ENCODE results near the gene EML4. TPM values are rescaled to one million over a fixed set of nuclear protein-coding genes. Genes with fewer than 3 reads are reported as not detected.
"Not testable (repeated sequence)": the region's sequence is repeated elsewhere in the genome, so short reads cannot be mapped to it uniquely, and the experiment has no call there.

EML4 gene
- total RNA-seq, 1 experiment from 2014 or later, result 74.8 TPM

DNA sequence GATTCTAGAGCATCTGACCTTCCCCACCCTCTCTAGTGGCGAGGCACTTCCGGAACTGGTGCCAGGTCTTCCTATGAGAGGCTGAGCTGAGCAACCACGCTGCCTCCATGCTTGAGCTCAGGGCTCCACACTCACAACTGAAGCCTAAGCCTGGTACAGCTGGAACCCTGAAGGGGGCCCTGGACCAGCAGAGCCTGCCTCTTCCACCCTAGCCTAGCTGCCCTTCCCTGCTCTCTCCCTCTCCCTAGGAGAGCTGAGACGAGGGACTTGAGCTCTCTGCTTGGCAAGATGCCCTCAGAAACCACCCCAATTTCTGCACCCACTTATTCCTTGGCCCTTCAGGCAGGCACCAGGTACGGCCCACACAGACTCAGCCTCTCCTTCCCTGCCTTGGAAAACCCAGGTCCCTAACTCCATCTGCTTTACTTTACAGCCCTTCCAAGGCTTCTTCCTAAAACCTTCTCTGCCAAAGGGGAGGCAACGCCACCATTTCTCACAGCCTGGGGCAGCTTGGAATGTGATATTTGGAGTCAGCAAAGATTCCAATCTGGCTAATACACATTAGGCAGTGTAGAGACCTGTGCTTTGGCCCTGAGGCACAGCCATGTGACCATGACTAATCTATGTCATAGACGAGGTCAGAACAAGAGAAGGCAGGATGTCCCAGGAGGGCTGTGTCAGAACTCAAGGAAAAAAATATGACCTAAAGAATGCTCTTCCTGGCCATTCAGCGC is 173.1 kb downstream of the EML4 start:
- no peak overlapping the region for H3K9ac ChIP-seq (ENCODE audit: low read length)

DNA sequence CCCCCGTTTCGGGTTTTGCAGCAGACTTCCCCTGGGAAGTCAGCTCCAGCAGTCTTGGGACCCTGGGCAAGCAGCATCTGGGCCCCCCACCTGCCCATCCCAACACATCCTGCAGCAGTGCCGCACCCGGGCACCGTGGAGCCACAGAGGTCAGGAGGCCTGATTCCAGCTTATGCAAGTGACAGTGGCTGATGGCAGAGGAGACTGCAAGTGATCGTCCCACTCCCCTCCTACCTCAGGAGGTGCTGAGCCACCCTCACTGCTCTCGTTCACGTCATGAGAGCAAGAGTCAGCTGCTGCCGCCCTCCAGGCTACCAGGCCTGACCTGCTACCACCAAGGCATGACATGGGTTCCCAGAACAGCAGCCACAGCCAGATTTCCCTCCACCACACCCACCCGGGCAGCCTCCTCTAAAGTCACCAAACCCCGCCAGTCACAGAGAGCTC is 173.7 kb downstream of the EML4 start:
- H3K9me2 ChIP-seq (replicated peaks; ENCODE audit: insufficient read depth, low read length), result no peaks in the 10 kb centered on the region
- no peak overlapping the region for H3K9ac ChIP-seq (ENCODE audit: low read length)
- no peaks in the 10 kb centered on the region for H4K20me1 ChIP-seq (ENCODE audit: insufficient read depth, low read depth, low read length)
- no peak overlapping the region for H3K4me3 ChIP-seq (ENCODE audit: low read length)
- H3K79me2 ChIP-seq (ENCODE audit: low read length), result peaks cover 56% of the 10 kb centered on the region
- H3K9me3 ChIP-seq (ENCODE audit: low read length), result no peaks in the 10 kb centered on the region
- H2AFZ ChIP-seq (ENCODE audit: low read length), result no peak overlapping the region
- H3K27me3 ChIP-seq (ENCODE audit: low read length), result no peaks in the 10 kb centered on the region
- no peak overlapping the region for H3K4me2 ChIP-seq (ENCODE audit: low read depth, low read length, poor library complexity, severe bottlenecking)
- H3K36me3 ChIP-seq (ENCODE audit: insufficient read depth, low read length), result peaks cover 4% of the 10 kb centered on the region; the same call in 1 of the 2 replicates
- no peak overlapping the region for H3K27ac ChIP-seq (ENCODE audit: low read length)
- DNase-seq, result no peak
- H3K4me1 ChIP-seq (ENCODE audit: low read length), result no peaks in the 10 kb centered on the region

More for the DNA sequence above, 173.1 kb downstream of the EML4 start:
- Histone ChIP-seq H3K27me3 (ENCODE audit: low read length) (no peaks in the 10 kb centered on the region), H3K27ac (ENCODE audit: low read length) (no peak overlapping the region), H3K4me1 (ENCODE audit: low read length) (no peaks in the 10 kb centered on the region), H3K4me3 (ENCODE audit: low read length) (no peak overlapping the region), H3K79me2 (ENCODE audit: low read length) (peaks cover 51% of the 10 kb centered on the region), H3K4me2 (ENCODE audit: low read depth, low read length, poor library complexity, severe bottlenecking) (no peak overlapping the region), H3K36me3 (ENCODE audit: insufficient read depth, low read length) (peaks cover 6% of the 10 kb centered on the region; the same call in 1 of the 2 replicates), H3K9me3 (ENCODE audit: low read length) (no peaks in the 10 kb centered on the region), H2AFZ (ENCODE audit: low read length) (no peak overlapping the region), H3K9me2 (replicated peaks; ENCODE audit: insufficient read depth, low read length) (no peaks in the 10 kb centered on the region), H4K20me1 (ENCODE audit: insufficient read depth, low read depth, low read length) (no peaks in the 10 kb centered on the region)
- DNase-seq, result no peak

DNA sequence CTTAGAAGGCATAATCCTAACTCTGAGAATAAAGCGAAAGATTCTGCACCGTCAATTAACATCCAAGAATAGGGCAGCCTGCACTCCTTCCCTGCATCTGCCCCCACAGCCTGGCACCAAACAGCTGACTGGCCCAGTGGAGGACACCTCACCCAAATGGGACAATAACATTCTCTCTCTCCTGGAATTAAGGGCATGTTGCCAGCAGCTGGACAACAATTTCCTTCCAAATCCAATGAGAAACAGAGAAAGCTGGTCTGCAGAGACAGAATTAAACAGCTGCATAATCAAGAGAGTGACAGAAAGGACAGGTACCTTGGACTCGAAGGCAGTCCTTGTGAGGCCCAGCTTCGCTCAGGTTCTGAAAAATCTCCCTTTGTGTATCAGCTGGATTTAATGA is 176.8 kb downstream of the EML4 start:
- no peak for DNase-seq
- H3K4me3 ChIP-seq (ENCODE audit: low read length), result no peak overlapping the region
- no peak overlapping the region for H3K4me2 ChIP-seq (ENCODE audit: low read depth, low read length, poor library complexity, severe bottlenecking)
- no peaks in the 10 kb centered on the region for H4K20me1 ChIP-seq (ENCODE audit: insufficient read depth, low read depth, low read length)
- no peak overlapping the region for H3K27ac ChIP-seq (ENCODE audit: low read length)
- no peaks in the 10 kb centered on the region for H3K27me3 ChIP-seq (ENCODE audit: low read length)
- H3K36me3 ChIP-seq (ENCODE audit: insufficient read depth, low read length), result peaks cover 12% of the 10 kb centered on the region; the same call in 1 of the 2 replicates
- no peaks in the 10 kb centered on the region for H3K9me3 ChIP-seq (ENCODE audit: low read length)
- no peaks in the 10 kb centered on the region for H3K4me1 ChIP-seq (ENCODE audit: low read length)
- peaks cover 80% of the 10 kb centered on the region for H3K79me2 ChIP-seq (ENCODE audit: low read length)
- H2AFZ ChIP-seq (ENCODE audit: low read length), result no peak overlapping the region
- no peak overlapping the region for H3K9ac ChIP-seq (ENCODE audit: low read length)
- no peaks in the 10 kb centered on the region for H3K9me2 ChIP-seq (replicated peaks; ENCODE audit: insufficient read depth, low read length)

DNA sequence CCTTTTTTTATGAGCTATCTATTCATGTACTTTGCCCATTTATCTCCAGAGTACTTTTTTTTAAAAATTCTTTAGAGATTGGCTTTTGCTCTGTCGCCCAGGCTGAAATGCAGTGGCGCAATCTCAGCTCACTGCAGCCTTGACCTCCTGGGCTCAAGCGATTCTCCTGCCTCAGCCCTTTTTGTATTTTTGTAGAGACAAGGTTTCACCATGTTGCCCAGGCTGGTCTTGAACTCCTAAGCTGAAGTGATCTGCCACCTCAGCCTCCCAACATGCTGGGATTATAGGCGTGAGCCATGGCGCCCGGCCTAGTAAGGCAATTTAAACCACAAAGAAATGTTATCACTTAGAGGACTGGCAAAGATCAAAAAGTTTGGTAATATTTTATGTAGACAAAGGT is 177.7 kb downstream of the EML4 start:
- not testable (repeated sequence) for H3K4me1 ChIP-seq (ENCODE audit: low read length); H3K9ac ChIP-seq (ENCODE audit: low read length); H3K9me2 ChIP-seq (replicated peaks; ENCODE audit: insufficient read depth, low read length); DNase-seq; H4K20me1 ChIP-seq (ENCODE audit: insufficient read depth, low read depth, low read length); H3K27ac ChIP-seq (ENCODE audit: low read length); H3K4me3 ChIP-seq (ENCODE audit: low read length); H3K9me3 ChIP-seq (ENCODE audit: low read length); H3K27me3 ChIP-seq (ENCODE audit: low read length); H3K4me2 ChIP-seq (ENCODE audit: low read depth, low read length, poor library complexity, severe bottlenecking); H2AFZ ChIP-seq (ENCODE audit: low read length)
- Histone ChIP-seq H3K36me3 (ENCODE audit: insufficient read depth, low read length) (peaks cover 12% of the 10 kb centered on the region; the same call in 1 of the 2 replicates), H3K79me2 (ENCODE audit: low read length) (peaks cover 82% of the 10 kb centered on the region)

DNA sequence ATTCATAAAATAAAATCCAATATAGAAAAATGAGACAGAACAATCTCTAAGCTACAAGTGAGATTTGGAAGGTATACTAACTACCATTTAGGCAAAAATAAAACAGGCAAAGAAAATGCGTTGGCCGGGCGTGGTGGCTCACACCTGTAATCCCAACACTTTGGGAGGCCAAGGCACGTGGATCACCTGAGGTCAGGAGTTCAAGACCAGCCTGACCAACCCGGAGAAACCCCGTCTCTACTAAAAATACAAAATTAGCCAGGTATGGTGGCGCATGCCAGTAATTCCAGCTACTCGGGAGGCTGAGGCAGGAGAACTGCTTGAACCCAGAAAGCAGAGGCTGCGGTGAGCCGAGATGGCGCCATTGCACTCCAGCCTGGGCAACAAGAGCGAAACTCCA is 178.4 kb downstream of the EML4 start:
- H3K9me2 ChIP-seq (replicated peaks; ENCODE audit: insufficient read depth, low read length); H2AFZ ChIP-seq (ENCODE audit: low read length); H3K27me3 ChIP-seq (ENCODE audit: low read length); H4K20me1 ChIP-seq (ENCODE audit: insufficient read depth, low read depth, low read length); H3K27ac ChIP-seq (ENCODE audit: low read length); H3K9ac ChIP-seq (ENCODE audit: low read length); H3K4me3 ChIP-seq (ENCODE audit: low read length); H3K4me1 ChIP-seq (ENCODE audit: low read length); H3K9me3 ChIP-seq (ENCODE audit: low read length); DNase-seq; H3K4me2 ChIP-seq (ENCODE audit: low read depth, low read length, poor library complexity, severe bottlenecking): not testable (repeated sequence)
- Histone ChIP-seq H3K36me3 (ENCODE audit: insufficient read depth, low read length) (peaks cover 16% of the 10 kb centered on the region; the same call in 1 of the 2 replicates), H3K79me2 (ENCODE audit: low read length) (peaks cover 86% of the 10 kb centered on the region)

DNA sequence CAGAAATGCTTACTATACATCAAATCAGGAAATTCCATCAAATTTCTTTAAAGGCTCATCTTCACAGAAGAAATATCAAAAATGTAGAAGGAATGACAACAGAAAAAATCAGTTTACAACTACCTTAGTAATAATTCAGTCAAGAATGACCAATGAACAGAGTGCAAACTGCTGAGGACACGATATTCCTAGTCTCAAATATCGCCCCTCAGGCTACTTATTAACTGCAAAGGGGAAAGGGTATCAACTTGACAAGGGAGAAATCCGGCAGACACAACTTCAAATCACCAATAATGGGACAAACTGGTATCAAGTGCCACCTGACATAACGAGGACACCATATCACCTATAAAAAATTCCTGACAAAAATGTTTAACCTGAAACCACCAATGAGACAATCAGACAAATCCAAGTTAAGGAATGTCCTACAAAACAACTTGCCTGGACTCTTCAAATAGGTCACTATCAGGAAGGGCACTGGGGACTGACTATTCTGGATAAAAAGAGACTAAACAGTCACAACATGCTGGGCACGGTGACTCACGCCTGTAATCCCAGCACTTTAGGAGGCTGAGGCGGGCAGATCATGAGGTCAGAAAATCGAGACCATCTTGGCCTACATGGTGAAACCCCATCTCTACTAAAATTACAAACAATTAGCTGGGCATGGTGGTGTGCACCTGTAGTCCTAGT is 179.1 kb downstream of the EML4 start:
- Histone ChIP-seq H3K4me2 (ENCODE audit: low read depth, low read length, poor library complexity, severe bottlenecking) (no peak overlapping the region), H3K9me2 (replicated peaks; ENCODE audit: insufficient read depth, low read length) (no peaks in the 10 kb centered on the region), H4K20me1 (ENCODE audit: insufficient read depth, low read depth, low read length) (no peaks in the 10 kb centered on the region), H3K9me3 (ENCODE audit: low read length) (no peaks in the 10 kb centered on the region), H2AFZ (ENCODE audit: low read length) (no peak overlapping the region), H3K79me2 (ENCODE audit: low read length) (peaks cover 85% of the 10 kb centered on the region), H3K27ac (ENCODE audit: low read length) (no peak overlapping the region), H3K4me1 (ENCODE audit: low read length) (no peaks in the 10 kb centered on the region), H3K36me3 (ENCODE audit: insufficient read depth, low read length) (peaks cover 17% of the 10 kb centered on the region; the same call in 1 of the 2 replicates), H3K4me3 (ENCODE audit: low read length) (no peak overlapping the region), H3K27me3 (ENCODE audit: low read length) (no peaks in the 10 kb centered on the region), H3K9ac (ENCODE audit: low read length) (no peak overlapping the region)
- no peak for DNase-seq

DNA sequence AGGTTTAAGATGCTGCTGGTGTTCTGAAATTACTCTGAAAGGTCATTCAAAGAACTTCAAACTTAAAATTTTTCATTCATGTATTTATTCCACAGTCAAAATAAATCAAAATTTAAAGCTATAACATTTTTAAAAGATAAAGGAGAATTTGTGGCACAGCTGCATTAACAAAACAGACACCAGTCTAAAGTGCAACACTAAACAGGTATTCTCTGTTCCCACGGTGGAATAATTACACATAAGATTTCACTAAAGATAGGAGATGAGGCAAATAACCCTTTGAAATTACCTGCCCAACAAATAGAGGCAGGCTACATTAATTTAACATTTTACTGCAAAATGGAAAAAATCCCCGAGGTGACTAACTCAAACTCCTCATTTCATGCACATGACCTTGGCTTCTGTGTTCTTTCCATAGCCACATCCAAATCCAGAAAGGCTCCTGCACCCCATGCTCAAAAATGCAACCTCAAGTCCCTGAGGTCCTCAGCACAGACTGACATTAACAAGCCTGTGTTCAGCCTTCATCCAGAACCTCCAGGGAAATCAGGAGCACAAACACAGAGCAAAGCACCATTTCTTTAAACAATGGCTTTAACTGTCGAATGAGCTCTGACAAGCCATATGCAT is 181.4 kb downstream of the EML4 start:
- H3K79me2 ChIP-seq (ENCODE audit: low read length), result peaks cover 96% of the 10 kb centered on the region

DNA sequence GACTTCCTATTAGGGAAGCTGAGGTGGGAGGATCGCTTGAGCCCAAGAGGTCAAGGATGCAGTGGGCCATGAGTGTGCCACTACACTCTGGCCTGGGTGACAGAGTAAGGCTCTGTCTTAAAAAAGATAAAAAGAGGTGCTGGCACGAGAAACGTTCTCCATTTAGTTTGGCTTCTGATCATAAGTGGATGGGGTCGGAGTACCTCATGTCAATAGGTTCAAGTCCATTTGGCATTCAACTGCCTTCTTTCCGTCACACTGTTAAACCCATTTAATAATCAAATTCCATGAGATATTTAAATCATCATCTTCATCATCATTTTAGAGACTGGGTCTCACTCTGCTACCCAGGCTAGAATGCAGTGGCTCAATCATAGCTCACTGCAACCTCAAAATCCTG is 182.7 kb downstream of the EML4 start:
- H3K9me2 ChIP-seq (replicated peaks; ENCODE audit: insufficient read depth, low read length), result no peaks in the 10 kb centered on the region
- H3K4me2 ChIP-seq (ENCODE audit: low read depth, low read length, poor library complexity, severe bottlenecking), result no peak overlapping the region
- no peak overlapping the region for H2AFZ ChIP-seq (ENCODE audit: low read length)
- no peak for DNase-seq
- H3K9ac ChIP-seq (ENCODE audit: low read length), result no peak overlapping the region
- no peak overlapping the region for H3K4me3 ChIP-seq (ENCODE audit: low read length)
- H3K4me1 ChIP-seq (ENCODE audit: low read length), result no peaks in the 10 kb centered on the region
- H3K79me2 ChIP-seq (ENCODE audit: low read length), result peaks cover 98% of the 10 kb centered on the region
- peaks cover 17% of the 10 kb centered on the region; the same call in 1 of the 2 replicates for H3K36me3 ChIP-seq (ENCODE audit: insufficient read depth, low read length)
- no peaks in the 10 kb centered on the region for H3K27me3 ChIP-seq (ENCODE audit: low read length)
- no peaks in the 10 kb centered on the region for H3K9me3 ChIP-seq (ENCODE audit: low read length)
- no peak overlapping the region for H3K27ac ChIP-seq (ENCODE audit: low read length)
- H4K20me1 ChIP-seq (ENCODE audit: insufficient read depth, low read depth, low read length), result peaks cover 4% of the 10 kb centered on the region; the same call in 1 of the 2 replicates

More for the DNA sequence above, 181.4 kb downstream of the EML4 start:
- peaks cover 17% of the 10 kb centered on the region; the same call in 1 of the 2 replicates for H3K36me3 ChIP-seq (ENCODE audit: insufficient read depth, low read length)
- H3K9me3 ChIP-seq (ENCODE audit: low read length), result no peaks in the 10 kb centered on the region
- no peaks in the 10 kb centered on the region for H3K4me1 ChIP-seq (ENCODE audit: low read length)
- H3K4me3 ChIP-seq (ENCODE audit: low read length), result no peak overlapping the region
- H3K9me2 ChIP-seq (replicated peaks; ENCODE audit: insufficient read depth, low read length), result no peaks in the 10 kb centered on the region
- H3K27ac ChIP-seq (ENCODE audit: low read length), result no peak overlapping the region
- H3K27me3 ChIP-seq (ENCODE audit: low read length), result no peaks in the 10 kb centered on the region
- H3K9ac ChIP-seq (ENCODE audit: low read length), result no peak overlapping the region
- no peak for DNase-seq
- peaks cover 4% of the 10 kb centered on the region; the same call in 1 of the 2 replicates for H4K20me1 ChIP-seq (ENCODE audit: insufficient read depth, low read depth, low read length)
- no peak overlapping the region for H3K4me2 ChIP-seq (ENCODE audit: low read depth, low read length, poor library complexity, severe bottlenecking)
- no peak overlapping the region for H2AFZ ChIP-seq (ENCODE audit: low read length)

Data from Karpas-422 (cell line).